Stimulated activated naive CD8-positive, alpha-beta T cell treated with anti-CD3 and anti-CD28 coated beads, Interleukin-15, Interleukin-2, amounts not matched to agents 100 U/mL and 50 U/mL, for 24 hours (primary cell): ENCODE data around the gene REPS1.
"Not testable (repeated sequence)": the region's sequence is repeated elsewhere in the genome, so short reads cannot be mapped to it uniquely, and the experiment has no call there.

ENCODE experiments used
- ATAC-seq: fragments of 150-1000 bp; cut with Tn5 transposase; one replicate; pipeline ENCODE4 v1.10.0; 2021
- DNase-seq: peaks from one replicate; pipeline ENCODE4 v3.0.0; 2021

Gene REPS1

DNA sequence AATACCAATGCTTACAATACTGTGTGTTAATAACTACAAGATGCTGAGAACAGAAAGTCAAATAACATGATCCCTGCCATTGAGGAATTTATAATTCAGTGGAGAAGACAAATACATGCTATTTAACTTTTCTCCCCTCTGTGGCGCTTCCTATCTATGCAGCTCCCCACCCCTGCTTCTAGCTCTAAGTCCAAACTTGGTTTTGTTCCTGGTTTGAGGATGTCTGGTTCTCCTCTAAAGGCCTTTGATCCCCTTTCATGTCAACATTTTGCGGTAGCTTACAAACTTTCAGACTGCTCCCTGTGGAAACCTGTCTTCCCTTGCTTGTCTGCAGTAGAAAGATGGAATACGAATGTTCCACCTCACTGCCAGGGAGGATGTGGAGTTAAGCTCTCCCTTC, 18.4 kb upstream of the REPS1 start:
- DNase-seq (no peak), ATAC-seq (no peak)

DNA sequence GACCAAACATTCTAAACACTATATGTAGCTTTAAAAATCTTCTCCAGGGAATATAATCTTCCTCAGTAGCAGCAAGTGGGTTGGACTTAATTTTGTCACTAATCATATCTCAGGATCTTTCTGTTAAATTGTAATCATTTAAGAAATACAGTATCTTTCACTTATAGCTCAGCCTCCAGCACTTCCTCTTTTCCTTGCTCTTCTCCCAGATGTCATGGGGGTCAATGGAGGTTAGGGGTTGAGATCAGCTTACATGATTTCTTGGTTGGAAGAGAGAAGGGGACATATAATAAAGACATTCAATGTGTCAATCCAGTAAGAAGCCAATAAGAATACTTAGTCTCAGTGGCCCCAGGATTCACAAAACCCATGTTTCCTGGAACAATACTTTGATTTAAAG, 15.7 kb upstream of the REPS1 start:
- ATAC-seq = no peak

DNA sequence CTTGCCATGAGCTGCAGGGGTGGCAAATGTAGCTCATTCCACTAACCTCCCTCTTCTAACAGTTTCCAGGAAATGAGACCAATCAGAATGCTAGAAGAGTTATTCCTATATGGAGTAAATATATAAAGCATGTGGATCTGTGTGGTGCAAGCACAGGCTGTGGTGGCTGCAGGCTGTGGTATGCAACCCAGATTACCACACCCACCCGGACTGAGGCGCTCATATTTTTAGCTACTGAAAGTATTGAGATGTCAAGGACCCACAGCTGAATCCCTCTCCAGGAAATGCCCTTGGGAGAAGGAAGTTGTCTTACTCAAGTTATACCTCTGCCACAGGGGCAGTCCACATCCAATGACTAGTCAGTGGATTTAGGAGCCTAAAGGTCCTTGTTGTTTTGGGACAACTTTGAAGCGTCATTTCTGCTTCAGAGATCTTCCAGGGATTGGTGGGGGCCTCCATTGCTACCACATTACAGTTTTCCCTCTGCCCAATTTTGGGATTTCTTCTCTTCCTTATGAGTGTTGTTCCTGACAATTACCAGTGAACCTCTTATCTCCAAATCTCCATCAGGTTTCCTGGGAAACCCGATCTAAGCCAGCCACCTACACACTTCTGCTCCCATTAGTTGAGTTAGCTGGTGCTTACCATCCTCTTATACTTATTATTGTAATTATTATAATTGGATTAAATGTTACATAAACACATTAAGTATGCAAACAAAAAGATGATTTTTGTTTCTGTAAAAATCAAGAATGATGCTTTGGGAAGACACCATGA, 12.1 kb upstream of the REPS1 start:
- ATAC-seq = no peak
- no peak for DNase-seq

More for the DNA sequence above, 15.7 kb upstream of the REPS1 start:
- no peak for DNase-seq

DNA sequence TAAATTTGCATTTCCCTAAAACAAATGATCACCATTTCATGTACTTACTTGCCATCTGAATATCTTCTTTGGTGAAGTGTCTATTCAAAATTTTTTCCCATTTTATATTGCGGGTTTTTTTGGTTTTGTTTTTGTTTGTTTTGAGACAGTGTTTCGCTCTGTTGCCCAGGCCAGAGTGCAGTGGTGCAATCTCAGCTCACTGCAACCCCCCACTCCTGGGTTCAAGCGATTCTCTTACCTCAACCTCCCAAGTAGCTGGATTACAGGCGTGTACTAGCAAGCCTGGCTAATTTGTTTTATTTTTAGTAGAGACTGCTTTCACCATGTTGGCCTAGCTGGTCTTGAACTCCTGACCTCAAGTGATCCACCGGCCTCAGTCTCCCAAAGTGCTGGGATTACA, 9.1 kb upstream of the REPS1 start:
- DNase-seq (no peak), ATAC-seq (no peak)

DNA sequence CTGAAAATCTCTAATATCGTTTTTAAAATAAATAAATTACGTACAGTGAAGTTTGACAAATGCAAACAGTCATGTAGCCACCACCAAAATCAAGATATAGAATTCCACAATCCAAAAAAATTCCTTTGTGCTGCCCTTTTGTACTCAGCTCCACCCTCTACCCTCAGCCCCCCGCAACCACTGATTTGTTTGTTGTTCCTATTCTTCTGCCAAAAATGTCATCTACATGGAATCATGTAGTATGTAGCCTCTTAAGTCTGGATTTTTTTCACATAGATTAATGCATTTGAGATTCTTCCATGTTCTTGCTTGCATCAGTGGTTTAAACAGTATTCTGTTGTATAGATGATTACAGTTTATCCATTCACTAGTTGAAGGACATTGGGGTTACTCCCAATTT, 8.5 kb upstream of the REPS1 start:
- no peak for ATAC-seq
- no peak for DNase-seq

DNA sequence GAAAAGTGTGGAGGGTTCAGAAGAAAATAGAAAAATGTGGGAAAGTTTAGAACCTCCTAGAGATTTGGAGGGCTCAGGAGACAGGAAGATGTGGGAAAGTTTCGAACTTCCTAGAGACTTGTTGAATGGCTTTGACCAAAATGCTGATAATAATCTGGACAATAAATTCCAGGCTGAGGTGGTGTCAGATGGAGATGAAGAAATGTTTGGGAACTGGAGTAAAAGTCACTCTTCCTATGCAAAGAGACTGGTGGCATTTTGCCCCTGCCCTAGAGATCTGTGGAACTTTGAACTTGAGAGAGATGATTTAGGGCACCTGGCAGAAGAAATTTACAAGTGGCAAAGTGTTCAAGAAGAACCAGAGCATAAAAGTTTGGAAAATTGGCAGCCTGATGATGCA, 5.4 kb upstream of the REPS1 start:
- ATAC-seq, DNase-seq: not testable (repeated sequence)

DNA sequence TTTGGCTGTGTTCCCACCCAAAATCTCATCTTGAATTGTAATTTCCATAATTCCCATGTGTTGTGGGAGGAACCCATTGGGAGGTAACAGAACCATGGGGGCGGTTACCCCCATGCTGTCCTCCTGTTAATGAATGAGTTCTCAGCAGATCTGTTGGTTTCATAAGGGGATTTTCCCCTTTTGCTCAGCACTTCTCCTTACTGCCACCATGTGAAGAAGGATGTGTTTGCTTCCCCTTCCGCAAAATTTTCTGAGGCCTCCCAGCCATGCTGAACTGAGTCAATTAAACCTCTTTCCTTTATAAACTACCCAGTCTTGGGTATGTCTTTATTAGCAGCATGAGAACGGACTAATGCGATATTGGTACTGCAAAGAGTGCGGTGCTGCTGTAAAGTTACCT, 4.9 kb upstream of the REPS1 start:
- DNase-seq, ATAC-seq: not testable (repeated sequence)

DNA sequence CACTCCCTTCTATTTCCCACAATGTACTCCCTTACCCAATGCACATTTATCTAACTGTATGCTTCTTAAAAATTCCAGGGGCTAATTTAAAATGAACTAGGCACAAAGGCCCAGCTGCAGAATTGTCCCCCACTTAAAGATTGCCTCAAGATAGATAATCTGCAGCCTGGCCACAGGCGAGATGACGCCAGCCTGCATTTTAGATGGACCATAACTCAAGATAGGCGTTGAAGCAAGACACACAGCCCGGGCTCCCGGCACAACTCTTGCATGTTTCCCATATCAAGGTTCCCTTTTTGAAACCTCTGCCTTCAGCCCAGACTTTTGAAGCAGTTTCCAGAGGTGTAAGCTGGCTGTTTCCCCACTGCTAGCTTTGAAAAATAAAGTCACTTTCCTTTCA, 3.2 kb upstream of the REPS1 start:
- ATAC-seq (no peak), DNase-seq (no peak)

DNA sequence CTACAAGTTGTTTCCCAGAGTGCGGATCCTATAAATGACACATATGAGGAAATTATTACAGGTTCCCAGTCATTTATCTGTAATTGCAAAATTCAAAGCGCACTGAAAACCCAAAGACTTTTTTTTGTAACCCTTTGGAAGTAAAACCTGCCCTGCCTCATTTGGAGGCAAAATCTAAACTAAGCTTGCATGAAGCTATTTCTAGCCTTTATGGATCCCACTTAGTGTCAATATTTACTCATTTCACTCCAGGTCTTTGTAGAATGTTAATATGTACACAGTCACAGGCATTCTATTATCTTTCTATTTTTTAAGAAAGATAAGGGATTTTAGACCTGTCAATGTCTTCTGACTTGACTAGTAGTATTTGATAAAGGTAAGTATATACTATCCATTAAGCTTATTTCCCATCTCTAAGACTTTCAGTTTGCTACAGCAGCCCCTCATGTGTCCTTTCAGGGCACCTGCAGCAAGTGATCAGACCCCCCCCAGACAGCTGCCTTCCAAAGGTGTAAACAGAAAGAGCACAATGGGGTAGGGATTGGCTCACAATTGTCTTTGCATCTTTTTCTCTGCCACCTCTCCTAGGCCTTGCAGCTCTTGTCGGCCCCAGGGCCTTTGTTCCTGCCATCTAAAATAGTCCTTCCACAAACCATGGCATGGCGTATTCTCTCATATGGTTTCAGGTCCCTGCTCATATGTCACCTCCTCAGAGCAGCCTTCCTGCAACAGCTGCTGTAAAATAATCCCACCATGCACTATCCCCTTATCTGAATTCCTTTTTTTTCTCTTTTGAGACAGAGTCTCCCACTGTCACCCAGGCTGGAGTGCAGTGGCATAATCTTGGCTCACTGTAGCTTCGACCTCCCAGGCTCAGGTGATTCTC, 1.3 kb upstream of the REPS1 start:
- DNase-seq (no peak), ATAC-seq (no peak)

DNA sequence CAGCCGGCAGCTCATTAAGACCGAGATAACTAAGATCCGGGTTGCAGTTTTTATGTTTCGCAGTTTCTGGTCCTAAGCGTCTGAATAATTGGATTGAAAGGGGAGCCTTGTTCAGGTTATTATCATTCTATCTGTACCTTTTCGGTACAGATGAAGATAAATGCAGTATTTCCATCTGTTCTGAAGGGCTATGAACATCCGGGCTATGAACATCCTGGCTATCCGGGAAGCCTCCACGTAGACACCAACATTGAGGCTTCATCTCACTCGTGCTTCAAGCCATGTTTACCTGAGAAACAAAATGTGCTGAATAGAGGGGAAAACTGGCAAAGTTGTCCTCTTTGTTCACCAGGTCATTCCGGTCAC, 399 bp upstream of the REPS1 start:
- DNase-seq = no peak
- peak; percentile 7 for ATAC-seq

DNA sequence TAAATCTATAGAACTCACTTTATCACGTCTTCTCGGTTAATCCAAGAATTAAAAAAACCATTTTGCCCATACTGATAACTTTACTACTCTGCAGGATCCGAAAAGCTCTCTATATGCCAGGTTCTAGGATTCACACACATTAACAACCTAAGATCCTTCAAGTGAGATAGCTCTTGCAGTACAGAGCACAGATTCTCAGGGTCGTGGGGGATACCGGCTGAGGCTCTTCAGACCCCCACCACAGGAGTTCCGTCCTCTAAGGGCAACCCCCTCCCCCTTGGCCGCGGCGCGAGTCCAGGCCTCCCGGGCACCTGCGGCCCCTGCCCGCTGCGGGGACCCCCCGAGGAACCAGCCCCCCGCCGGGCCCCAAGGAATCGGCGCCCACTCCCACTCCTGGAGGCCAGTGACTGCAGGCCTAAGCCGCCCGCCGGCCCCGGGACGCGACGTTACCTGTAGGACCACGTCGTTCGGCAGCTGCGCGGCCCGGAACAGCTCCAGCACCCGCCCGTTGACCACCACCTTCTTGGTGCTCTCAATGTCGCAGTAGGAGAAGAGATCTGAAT, 892 bp downstream of the REPS1 start:
- DNase-seq = no peak
- no peak for ATAC-seq

DNA sequence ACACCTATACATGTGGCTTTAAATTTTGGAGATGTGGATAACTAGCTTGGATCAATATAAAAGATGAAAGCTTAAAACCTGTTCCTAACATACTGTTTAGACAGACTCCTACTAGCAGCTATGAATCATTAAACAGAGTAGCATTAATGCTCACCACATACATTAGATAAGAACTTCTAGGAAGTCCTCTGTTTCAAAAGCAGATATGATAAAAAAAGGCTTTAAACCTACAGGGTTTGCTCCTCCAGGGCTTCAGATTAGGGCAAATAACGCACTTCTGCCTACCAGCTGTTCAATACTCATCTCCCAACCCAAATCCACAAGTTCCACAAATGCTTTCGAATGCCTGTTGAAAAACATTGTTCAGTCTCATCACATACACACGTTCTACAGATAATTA, 1.5 kb downstream of the REPS1 start:
- no peak for ATAC-seq

DNA sequence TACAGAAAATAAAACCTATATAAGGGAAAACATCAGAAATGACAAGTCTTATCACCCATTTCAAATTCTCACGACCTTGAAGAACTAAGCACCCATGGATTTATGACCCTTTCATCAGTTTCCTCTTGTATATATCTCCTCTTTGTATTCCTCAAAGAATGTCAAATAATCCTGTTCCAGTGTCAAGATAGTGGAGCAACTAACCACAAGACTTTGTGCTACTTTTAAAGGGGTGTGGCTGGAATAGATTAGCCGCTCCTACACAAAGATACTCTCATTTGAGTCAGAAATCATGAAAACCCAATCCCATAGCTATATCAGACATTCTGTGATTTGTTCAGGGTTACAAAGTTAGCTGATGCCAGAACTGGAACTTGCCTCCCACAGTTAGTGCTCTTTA, 6.6 kb downstream of the REPS1 start:
- DNase-seq (no peak), ATAC-seq (no peak)

More for the DNA sequence above, 1.5 kb downstream of the REPS1 start:
- no peak for DNase-seq

DNA sequence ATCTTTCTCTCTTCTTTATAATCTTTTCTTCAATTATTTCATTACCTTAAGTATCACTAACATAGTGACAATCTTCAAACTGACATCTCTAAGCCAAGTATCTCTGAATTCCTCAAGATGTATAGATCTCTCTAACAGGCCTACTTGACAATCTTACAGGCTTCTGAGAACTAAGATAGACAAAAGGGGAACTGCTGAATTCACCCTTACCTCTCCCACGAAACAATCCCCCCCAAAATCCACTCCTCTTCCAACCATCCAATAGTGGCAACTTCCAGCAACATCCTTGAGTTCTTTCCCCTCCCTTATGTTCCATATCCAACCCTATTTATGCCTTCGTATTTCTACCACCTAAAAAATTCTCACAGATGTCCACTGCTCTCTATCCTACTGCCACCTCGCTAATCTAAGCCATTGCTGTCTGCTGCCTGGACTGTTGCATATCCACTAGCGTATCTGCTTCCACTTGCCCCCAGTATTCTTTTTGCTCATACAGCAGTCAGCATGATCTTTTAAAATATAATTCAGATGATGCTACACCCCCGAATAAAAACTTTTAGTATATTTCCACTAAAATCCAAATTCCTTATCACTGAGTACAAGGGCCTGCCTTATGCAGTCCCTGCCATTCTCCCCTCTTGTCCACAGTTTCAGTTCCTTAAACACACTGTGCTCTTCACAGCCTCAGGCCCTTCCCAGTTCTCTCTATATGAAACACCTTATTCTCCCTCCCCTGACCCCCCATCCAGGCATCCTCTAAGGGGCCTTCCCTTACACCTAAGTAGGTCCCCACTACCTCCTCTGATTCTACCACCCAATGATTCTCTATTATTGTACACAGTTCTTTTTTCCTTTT, 8.0 kb downstream of the REPS1 start:
- no peak for DNase-seq
- no peak for ATAC-seq

DNA sequence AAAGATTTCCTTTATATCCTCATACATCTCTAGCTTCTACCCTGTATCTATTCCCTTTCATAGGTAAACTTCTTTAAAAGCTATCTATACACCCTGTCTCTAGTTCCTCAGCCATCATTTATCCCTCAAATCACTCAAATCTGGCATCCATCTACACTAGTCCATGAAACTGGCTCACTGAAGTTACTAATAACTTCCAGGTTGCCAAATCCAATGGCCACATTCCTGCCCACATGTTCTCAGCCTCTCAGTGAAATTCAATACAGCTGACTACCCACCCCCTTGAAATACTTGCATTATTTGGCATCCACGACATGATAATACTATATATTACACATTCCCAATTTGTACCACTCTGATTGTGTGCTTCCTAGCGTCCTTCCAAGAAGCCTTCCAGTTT, 8.7 kb downstream of the REPS1 start:
- ATAC-seq (no peak), DNase-seq (no peak)

DNA sequence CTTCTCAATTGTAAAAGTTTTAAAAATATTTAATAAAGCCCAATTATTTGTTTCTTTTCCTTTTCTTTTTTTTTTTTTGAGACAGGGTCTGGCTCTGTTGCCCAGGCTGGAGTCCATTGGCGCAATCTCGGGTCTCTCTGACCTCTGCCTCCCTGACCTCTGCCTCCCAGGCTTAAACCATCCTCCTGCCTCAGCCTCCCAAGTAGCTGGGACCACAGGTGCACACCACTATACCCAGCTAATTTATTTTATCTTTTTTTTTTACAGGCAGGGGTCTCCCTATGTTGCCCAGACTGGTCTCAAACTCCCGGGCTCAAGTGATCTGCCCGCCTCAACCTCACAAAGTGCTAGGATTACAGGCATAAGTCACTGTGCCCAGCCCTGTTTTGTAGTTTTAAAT, 9.8 kb downstream of the REPS1 start:
- DNase-seq (no peak), ATAC-seq (no peak)

DNA sequence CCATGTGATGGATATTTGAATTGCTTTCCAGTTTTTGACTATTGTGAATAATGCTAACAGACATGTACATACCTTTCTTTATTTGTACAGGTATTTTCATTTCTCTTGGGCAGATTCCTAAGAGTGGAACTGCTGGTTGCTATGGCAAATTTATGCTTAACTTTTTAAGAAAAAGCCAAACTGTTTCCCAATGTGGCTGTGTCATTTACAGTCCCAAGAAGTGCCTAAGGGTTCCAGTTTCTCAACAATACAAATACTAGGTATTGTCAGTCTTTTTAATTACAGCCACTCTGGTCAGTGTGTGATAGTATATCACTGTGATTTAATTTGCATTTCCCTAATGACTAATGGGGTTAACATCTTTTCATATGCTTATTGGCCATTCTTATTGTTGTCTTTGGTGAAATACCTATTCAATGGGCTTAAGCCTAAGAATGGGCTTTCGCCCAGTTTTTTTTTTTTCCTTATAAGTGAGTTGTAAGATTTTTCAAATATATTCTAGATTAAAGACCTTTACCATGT, 10.3 kb downstream of the REPS1 start:
- ATAC-seq (no peak), DNase-seq (no peak)

DNA sequence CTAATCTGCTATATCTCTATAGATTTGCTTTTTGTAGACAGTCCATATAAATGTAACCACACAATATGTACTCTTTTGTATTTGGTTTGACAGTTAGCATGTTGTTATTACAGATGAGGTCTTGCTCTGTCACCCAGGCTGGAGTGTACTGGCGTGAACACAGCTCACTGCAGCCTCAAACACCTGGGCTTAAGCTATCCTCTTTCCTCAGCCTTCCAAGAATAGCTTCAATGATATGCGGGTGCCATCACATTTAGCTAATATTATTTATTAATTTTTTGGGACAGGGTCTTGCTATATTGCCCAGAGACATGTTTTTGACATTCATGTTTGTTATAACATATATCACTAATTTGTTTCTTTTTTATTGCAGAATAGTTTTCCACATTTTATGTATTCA, 10.8 kb downstream of the REPS1 start:
- DNase-seq (no peak), ATAC-seq (no peak)

DNA sequence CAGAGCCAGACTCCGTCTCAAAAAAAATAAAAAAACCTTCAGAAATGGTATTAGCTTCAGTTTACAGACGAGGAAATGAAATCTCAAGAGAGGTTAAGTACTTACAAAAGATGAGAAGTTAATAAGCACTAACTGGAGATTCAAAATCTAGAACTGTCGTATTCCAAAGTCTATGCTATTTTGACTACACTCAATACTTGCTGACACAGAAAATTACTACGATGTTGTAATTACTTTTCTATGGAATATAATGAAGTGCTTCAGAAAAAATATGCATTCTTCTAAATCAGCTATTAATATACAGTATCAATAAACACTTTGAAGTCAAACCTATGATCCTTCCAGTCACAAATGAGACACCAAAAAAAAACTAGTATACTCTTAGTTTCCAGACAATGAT, 12.2 kb downstream of the REPS1 start:
- ATAC-seq (no peak), DNase-seq (no peak)

DNA sequence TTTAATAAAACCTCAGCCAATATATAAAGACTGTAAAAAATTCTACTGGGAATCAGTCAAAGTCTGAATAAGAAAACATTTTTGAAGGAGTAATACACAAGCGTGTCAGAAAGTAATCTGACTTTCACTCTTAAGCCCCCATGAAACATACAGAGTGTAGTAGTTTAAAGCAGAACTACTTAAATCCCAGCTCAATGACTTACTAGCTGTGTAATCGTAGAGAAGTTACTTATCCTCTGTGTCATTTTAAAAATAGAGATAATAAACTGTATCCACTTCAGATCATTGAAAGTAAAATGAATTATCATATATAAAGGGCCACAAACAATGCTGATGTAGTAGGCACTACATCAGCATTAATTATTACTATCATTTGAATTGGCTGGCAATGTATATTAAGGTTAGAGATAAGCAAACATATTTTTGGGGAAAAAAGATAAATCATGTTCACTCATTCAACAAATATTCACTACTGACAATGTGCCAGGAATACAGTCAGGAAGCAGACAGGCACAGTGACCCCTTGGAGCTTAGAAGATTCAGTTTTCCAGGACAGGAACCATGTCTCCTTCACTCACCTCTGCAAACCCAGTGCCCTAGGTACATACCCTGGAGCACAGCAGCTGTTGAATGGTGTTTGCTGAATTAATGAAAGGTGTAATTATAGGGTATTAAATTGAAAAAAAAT, 14.4 kb downstream of the REPS1 start:
- no peak for DNase-seq
- ATAC-seq = no peak

DNA sequence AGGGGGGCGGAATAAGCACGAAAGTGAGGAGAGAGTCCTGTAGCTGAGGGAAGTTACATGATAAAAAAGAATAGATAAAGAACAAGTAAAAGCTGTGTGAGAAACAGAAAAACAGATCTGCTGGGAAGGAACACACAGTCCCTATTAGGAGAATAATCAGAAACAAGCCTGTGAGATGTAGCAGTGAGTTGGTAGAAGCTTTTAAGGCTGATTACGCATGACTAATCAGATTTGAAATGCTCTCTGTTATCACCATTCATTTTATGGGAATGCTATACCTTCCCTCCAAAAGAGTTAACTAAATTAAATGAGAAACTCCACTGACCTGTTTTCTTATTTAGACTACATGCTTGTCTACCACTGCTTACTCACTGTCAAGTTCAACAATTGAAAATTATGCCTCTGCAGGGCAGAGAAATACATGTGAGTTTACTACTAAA, 15.8 kb downstream of the REPS1 start:
- ATAC-seq = no peak

More for the DNA sequence above, 15.8 kb downstream of the REPS1 start:
- DNase-seq = no peak
